Neural crest cell (in vitro differentiated cells): ENCODE measurements around the gene OR10K1. TPM values are rescaled to one million over a fixed set of nuclear protein-coding genes. Genes with fewer than 3 reads are reported as not detected.

Source experiments
- DNase-seq: peaks from one replicate; pipeline ENCODE4 v3.0.0; 2021; ENCODE audit warnings: low read depth, mixed read lengths, low spot score
- H3K27ac Mint-ChIP-seq: one replicate; pipeline ENCODE4 v1.8.0; 2021; ENCODE audit warnings: mild to moderate bottlenecking, mixed read lengths; ENCODE audit not compliant: unreplicated experiment
- H3K27me3 Mint-ChIP-seq: 2 replicates; pipeline ENCODE4 v1.8.0; 2021; ENCODE audit warnings: low read depth, mild to moderate bottlenecking, mixed read lengths
- H3K36me3 Mint-ChIP-seq: 2 replicates; pipeline ENCODE4 v1.8.0; 2021; ENCODE audit warnings: low read depth, mild to moderate bottlenecking, mixed read lengths
- H3K4me1 Mint-ChIP-seq: 2 replicates; pipeline ENCODE4 v1.8.0; 2021; ENCODE audit warnings: mixed read lengths
- H3K4me3 Mint-ChIP-seq: one replicate; pipeline ENCODE4 v1.8.0; 2021; ENCODE audit warnings: mild to moderate bottlenecking, mixed read lengths
- H3K9me3 Mint-ChIP-seq: 2 replicates; pipeline ENCODE4 v1.8.0; 2021; ENCODE audit warnings: mixed read lengths
- CTCF ChIP-seq: fragments of 200-600 bp; sonication (generic); conservative IDR thresholded peaks from 2 replicates; pipeline ENCODE4 v1.5.0; 2021; ENCODE audit warnings: antibody characterized with exemption, mild to moderate bottlenecking
- total RNA-seq: library from RNA; stranded (reverse); gene quantifications from 2 replicates; pipeline ENCODE4 v1.2.1, GENCODE V29; 2021

OR10K1 gene
- total RNA-seq, 1 donor from 2014 or later, result not detected

DNA sequence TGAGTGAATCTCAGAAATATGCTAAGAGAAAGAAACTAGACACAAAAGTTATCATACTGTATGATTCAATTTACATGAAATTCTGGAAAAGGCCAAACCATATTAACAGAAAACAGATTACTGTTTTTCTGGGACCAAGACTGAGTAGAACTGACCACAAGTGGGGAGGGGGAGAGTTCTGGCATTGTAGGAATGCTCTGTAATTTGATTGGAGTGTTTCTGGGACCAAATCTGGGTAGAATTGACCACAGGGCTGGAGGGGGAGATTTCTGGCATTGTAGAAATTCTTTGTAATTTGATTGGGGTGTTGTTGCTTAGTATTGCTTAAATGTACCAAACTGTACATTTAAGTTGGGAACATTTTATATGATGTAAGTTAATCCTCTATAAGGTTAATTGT is 3.4 kb upstream of the OR10K1 start:
- H3K27me3 Mint-ChIP-seq, result peaks cover 25% of the 10 kb centered on the region
- no peak for TF ChIP-seq CTCF
- H3K36me3 Mint-ChIP-seq, result no peaks in the 10 kb centered on the region
- H3K4me1 Mint-ChIP-seq, result no peaks in the 10 kb centered on the region
- no peak for DNase-seq
- no peak overlapping the region for H3K27ac Mint-ChIP-seq
- no peak overlapping the region for H3K4me3 Mint-ChIP-seq
- H3K9me3 Mint-ChIP-seq, result no peaks in the 10 kb centered on the region

DNA sequence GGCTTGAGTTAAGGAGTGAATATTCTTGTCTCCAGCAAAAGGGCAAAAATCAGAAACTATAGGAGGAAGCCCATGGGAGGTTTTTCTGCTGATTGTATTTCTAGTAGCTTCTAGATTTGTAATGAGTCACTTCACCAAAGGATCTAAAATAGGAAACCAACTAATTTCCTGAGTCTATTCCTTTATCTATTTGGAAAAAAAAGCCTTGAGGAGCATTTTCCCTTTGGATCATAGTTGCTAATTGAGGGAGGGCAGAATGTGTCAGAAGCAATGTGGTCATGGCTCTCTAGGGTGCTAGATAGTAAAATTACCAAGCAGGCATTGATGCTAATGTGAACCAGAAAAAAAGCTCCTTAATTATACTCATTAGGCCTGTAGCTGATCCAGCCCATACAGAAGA is 10.3 kb downstream of the OR10K1 start, which contains the start of gene OR10R2:
Gene OR10R2, plus strand, starts transcription at position 301 of the 400 bp plus-strand sequence. CDS start 106 bp downstream, outside the sequence.
- H3K4me3 Mint-ChIP-seq, result no peak within 1 kb of the TSS
- H3K27ac Mint-ChIP-seq, result no peak within 1 kb of the TSS
- no peak for DNase-seq
- no peak for TF ChIP-seq CTCF
- H3K4me1 Mint-ChIP-seq, result no peaks in the 10 kb centered on the region
- H3K9me3 Mint-ChIP-seq, result no peaks in the 10 kb centered on the region
- no peaks in the 10 kb centered on the region for H3K36me3 Mint-ChIP-seq
- peaks cover 26% of the 10 kb centered on the region for H3K27me3 Mint-ChIP-seq

- Mint-ChIP-seq H3K36me3 (no peaks in the 10 kb centered on the region), H3K27ac (no peak overlapping the region), H3K9me3 (no peaks in the 10 kb centered on the region), H3K27me3 (peaks cover 15% of the 10 kb centered on the region), H3K4me1 (no peaks in the 10 kb centered on the region), H3K4me3 (no peak overlapping the region)
- DNase-seq, result no peak
- TF ChIP-seq CTCF, result no peak
Observed at GRCh38 chr1:158485455-158485854, 23.8 kb downstream of the OR10K1 start.

DNA sequence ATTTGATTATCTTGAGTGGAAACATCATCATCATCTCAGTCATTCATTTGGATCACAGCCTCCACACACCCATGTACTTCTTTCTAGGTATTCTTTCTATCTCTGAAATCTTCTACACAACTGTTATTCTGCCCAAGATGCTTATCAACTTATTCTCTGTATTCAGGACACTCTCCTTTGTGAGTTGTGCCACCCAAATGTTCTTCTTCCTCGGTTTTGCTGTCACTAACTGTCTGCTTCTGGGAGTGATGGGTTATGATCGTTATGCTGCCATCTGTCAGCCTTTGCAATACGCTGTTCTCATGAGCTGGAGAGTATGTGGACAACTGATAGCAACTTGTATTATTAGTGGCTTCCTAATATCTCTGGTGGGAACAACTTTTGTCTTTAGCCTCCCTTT is 29.7 kb downstream of the OR10K1 start:
- Mint-ChIP-seq H3K36me3 (no peaks in the 10 kb centered on the region), H3K27me3 (peaks cover 30% of the 10 kb centered on the region), H3K4me1 (no peaks in the 10 kb centered on the region), H3K9me3 (no peaks in the 10 kb centered on the region), H3K27ac (no peak overlapping the region), H3K4me3 (no peak overlapping the region)
- DNase-seq, result no peak
- no peak for TF ChIP-seq CTCF

DNA sequence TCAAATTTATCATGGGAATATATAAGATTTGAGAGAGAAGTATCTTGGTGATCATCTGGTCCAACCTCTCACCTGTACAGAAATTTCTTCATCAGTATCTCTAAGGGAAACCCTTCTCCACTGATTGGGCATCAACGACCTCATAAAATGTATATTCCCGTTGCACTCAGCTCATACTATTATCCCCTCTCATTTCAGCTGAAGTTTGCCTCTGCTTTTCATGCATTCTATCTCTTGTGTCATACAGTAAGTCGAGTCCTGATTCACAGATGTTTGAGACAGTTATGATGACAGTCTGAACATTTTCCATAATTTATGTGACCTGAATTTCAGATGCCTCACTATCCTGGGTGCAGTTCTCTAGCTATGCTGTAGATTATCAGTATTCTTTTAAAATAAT is 31.4 kb downstream of the OR10K1 start:
- Mint-ChIP-seq H3K36me3 (no peaks in the 10 kb centered on the region), H3K4me3 (no peak overlapping the region), H3K27ac (no peak overlapping the region), H3K27me3 (peaks cover 36% of the 10 kb centered on the region), H3K9me3 (no peaks in the 10 kb centered on the region), H3K4me1 (no peaks in the 10 kb centered on the region)
- no peak for DNase-seq
- TF ChIP-seq CTCF, result no peak

- no peak for DNase-seq
- Mint-ChIP-seq H3K9me3 (no peaks in the 10 kb centered on the region), H3K27me3 (peaks cover 39% of the 10 kb centered on the region), H3K27ac (no peak overlapping the region), H3K4me3 (no peak overlapping the region), H3K36me3 (no peaks in the 10 kb centered on the region), H3K4me1 (no peaks in the 10 kb centered on the region)
- TF ChIP-seq CTCF, result no peak
Observed at GRCh38 chr1:158494796-158495195, 33.2 kb downstream of the OR10K1 start.
